GM18526 (cell line): ENCODE measurements around the gene MLST8.

Experiments
- POLR2A ChIP-seq: IDR thresholded peaks from 3 replicates; pipeline ENCODE4 v1.6.1; 2011; ENCODE audit not compliant: insufficient read length; ENCODE audit errors: extremely low read depth

Gene MLST8

GRCh38 chr16:2205104-2205966, at the start of gene MLST8:
Gene MLST8 (plus strand): TSS chr16:2205454. CDS start chr16:2206086, 632 bp downstream.
- TF ChIP-seq POLR2A = peak; percentile 93

DNA sequence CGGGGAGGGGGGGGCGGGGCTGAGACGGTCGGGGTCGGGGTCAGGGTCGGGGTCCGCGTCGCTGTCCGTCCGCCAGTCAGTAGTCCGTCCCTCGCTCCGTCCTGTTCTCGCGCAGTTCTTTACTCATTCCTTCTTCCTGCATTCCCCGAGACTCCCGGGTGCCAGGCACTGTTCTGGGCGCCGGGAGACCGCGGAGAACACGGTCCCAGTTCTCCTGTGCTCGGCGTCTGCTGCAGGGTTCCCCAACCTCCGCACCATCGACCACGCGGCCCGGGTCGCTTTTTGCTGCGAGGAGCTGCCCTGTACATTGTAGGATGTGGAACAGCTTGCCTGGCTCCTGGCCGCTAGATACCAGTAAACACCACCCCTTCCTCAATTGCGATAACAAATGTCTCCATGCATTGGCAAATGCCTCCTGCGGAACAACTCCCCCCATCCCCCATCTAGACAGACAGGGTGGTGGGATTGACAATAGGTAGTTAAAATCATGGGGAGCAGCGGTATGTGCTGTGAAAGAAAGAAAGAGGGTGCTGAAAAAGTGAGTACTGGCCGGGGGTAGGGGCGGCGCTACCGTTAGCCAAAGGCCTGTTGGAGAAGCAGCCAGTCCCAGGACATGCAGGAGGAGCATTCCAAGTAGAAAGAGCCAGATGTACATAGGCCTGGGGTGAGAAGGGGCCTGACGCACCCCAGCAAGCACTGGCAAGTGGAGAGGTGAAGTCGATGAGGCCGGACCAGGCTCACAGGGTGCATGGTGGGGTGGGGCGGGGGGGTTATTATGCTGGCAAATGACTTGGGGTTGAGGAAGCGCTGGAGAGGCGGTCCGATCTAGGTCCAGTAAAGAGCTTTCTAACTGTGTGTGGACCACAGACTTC, 49.0 kb upstream of the MLST8 start:
- no peak for TF ChIP-seq POLR2A

DNA sequence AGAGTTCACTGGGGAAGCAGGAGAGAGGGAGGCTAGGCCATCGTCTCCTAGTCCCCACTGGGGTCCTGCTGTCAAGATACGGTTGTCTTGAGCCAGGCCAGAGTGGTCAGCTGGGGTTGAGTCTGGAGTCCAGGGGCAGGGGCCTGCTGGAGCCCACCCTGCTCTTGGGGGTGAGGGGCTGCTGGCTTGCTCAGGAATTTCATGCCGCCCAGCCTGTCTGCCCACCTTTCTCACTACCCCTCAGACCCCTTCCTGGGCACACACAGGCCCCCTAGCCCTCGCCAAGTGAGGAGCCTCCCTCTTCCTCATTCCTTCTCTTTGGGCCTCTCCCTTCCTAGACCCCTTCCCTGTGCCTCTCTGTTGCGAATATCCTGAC, 48.4 kb upstream of the MLST8 start:
- no peak for TF ChIP-seq POLR2A

GRCh38 chr16:2157480-2158261, 47.6 kb upstream of the MLST8 start:
- no peak for TF ChIP-seq POLR2A

DNA sequence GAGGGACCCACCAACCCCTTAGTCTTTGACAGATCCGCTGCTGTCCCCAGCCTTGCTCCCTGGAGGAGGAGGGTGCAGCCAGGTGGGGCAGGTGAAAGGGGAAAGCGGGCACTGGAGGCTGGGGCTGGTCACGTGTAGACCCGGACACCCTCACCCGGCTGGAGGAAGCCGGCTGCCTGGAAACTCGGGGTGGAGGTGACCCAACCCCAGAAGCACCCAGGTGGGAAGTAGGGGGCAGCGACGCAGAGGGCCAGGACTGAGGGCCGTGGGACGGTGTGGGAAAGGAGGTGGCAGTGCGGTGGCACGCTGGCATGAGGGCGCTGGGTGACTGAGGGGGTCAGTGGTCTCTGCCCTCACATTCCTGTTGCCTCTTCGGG, 47.0 kb upstream of the MLST8 start:
- TF ChIP-seq POLR2A = no peak

GRCh38 chr16:2159175-2159838, 45.9 kb upstream of the MLST8 start:
- no peak for TF ChIP-seq POLR2A

- no peak for TF ChIP-seq POLR2A
Measured at GRCh38 chr16:2160915-2161551, 44.2 kb upstream of the MLST8 start.

GRCh38 chr16:2161911-2162310, 43.3 kb upstream of the MLST8 start:
- TF ChIP-seq POLR2A = no peak

- TF ChIP-seq POLR2A = no peak
Measured at GRCh38 chr16:2162676-2163118, 42.6 kb upstream of the MLST8 start.

- no peak for TF ChIP-seq POLR2A
Measured at GRCh38 chr16:2163211-2163881, 41.9 kb upstream of the MLST8 start.

- no peak for TF ChIP-seq POLR2A
Measured at GRCh38 chr16:2165861-2166260, 39.4 kb upstream of the MLST8 start.

- no peak for TF ChIP-seq POLR2A
Measured at GRCh38 chr16:2166263-2167067, 38.8 kb upstream of the MLST8 start.

- TF ChIP-seq POLR2A = no peak
Measured at GRCh38 chr16:2167068-2167638, 38.1 kb upstream of the MLST8 start.
